Fibroblast of villous mesenchyme (primary cell): ENCODE data around the gene MZT2B. TPM values are rescaled to one million over a fixed set of nuclear protein-coding genes. Genes with fewer than 3 reads are reported as not detected.
A peak's percentile ranks its signal among the peaks of the same experiment; 100 is the strongest.
"Not testable (repeated sequence)": the region's sequence is repeated elsewhere in the genome, so short reads cannot be mapped to it uniquely, and the experiment has no call there.

ENCODE experiments used
- DNase-seq: peaks from one replicate; pipeline ENCODE4 v3.0.0-alpha.2; 2010; ENCODE audit warnings: low read depth
- H3K4me3 ChIP-seq: 2 replicates; pipeline ENCODE4 v1.5.1; 2011; ENCODE audit warnings: low read depth, mild to moderate bottlenecking, low read length
- CTCF ChIP-seq: IDR thresholded peaks from 2 replicates; pipeline ENCODE4 v1.5.1; 2012; ENCODE audit warnings: low read depth, mild to moderate bottlenecking, low read length; ENCODE audit not compliant: insufficient read depth
- total RNA-seq: library from RNA; depleted of rRNA; stranded (reverse); fragments of >200 nt; gene quantifications from 2 replicates; pipeline ENCODE4 v1.2.3, GENCODE V29; 2012

MZT2B gene
- total RNA-seq, 1 donor: 141 TPM

DNA sequence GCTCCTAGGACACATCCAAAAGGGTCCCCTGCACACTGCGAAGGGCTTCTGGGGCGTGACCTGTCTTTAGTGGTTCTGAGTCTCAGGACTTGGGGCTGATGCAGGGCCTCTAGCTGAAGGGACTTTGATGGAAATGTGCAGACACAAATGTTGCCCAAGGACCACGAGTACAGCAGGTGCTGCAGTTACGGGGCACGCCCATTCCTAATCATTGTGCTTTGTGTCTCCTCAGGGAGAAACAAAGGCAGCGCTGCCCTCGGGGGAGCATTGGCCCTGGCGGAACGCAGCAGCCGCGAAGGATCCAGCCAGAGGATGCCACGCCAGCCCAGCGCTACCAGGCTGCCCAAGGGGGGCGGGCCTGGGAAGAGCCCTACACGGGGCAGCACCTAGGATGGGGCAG lies 8.2 kb downstream of the MZT2B start:
- no peak for DNase-seq
- H3K4me3 ChIP-seq: no peak overlapping the region
- no peak for TF ChIP-seq CTCF

DNA sequence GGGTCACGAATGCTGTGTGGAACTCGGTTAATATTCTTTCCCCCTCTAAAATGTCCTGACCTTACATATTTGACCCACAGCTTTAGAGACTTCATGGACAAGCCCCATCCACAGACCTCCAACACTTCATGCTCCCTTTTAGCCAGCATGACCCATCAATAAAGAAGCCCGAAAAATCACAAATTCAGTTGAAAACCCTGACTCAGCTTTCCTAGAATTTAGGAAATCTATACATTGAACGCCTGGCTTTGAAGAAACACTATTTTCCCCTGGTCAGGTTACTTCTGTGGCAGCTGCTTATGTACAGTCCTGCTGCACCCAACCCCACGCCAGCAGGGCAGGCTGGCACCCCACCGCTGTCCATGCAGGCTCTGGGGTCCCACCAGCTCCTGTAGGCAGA lies 9.3 kb downstream of the MZT2B start:
- not testable (repeated sequence) for H3K4me3 ChIP-seq, DNase-seq

DNA sequence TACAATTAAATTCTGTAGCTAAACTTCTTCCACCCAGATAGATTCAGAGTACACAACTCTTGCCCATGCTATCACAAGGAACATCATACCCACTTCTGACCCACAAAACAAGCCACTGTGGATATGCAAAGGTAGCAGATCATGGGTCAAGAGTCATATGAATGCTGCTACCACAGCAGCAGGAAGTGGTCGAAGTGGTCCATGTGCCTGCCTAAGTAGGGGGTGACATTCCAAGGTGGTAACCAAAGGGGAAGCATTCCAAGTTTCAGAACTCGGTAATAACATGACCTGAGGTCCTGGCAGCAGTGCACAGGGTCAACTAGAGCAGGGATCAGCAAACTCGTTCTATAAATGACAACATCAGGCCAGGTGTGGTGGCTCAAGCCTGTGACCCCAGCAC lies 10.4 kb downstream of the MZT2B start:
- H3K4me3 ChIP-seq, DNase-seq: not testable (repeated sequence)

DNA sequence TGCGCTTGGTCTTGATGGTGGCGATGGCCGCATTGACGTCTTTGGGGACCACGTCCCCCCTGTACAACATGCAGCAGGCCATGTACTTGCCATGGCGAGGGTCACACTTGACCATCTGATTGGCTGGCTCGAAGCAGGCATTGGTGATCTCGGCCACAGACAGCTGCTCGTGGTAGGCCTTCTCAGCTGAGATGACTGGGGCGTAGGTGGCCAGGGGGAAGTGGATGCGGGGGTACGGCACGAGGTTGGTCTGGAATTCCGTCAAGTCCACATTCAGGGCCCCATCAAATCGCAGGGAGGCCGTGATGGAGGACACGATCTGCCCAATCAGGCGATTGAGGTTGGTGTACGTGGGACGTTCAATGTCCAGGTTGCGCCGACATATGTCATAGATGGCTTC lies 11.8 kb downstream of the MZT2B start:
- not testable (repeated sequence) for H3K4me3 ChIP-seq, DNase-seq

- not testable (repeated sequence) for H3K4me3 ChIP-seq, DNase-seq
Observed at GRCh38 chr2:130195089-130195635, 13.1 kb downstream of the MZT2B start.

DNA sequence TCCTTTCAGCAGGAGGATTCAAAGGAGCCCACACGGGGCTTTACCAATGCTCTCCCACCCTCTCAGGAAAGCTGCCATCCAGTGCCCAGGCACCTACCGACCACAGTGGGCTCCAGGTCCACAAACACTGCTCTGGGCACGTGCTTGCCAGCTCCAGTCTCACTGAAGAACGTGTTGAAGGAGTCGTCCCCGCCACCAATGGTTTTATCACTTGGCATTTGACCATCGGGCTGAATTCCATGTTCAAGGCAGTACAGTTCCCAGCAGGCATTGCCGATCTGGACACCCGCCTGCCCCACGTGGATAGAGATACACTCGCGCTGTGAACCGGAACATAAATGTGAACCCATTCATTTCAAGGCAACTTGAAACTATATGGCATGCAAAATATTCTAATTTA lies 14.0 kb downstream of the MZT2B start:
- DNase-seq: not testable (repeated sequence)

DNA sequence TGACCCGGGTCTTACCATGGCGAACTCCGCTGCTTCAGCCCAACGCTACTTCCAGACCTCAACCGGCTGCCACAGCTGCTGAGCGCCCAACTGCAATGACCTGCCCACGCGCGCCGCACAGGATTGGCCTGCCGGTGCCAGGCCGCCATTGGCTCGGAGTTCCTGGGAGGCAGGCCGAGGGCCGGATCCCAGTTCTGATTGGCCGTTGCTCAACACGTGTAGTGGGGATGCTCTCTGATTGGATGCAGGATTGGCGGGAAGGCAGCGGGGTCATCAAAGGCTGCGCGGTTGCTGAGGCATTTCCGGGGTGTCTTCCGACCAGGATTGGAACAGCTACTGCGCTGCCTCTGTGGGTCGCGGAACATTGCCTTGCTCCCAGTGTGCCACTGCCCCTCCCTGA lies 16.3 kb downstream of the MZT2B start, which contains the start of gene TUBA3E:
TUBA3E (minus strand) TSS at position 97 of the 400 bp plus-strand sequence; CDS start at position 18, 79 bp downstream.
- no peak within 1 kb of the TSS for H3K4me3 ChIP-seq
- TF ChIP-seq CTCF: no peak
- no peak for DNase-seq

More for the DNA sequence above, 14.0 kb downstream of the MZT2B start:
- H3K4me3 ChIP-seq: not testable (repeated sequence)

- not testable (repeated sequence) for DNase-seq
Observed at GRCh38 chr2:130202518-130202917, 20.5 kb downstream of the MZT2B start.

GRCh38 chr2:130203150-130203549 lies 21.1 kb downstream of the MZT2B start:
- DNase-seq, H3K4me3 ChIP-seq: not testable (repeated sequence)

More at GRCh38 chr2:130202518-130202917, 20.5 kb downstream of the MZT2B start:
- not testable (repeated sequence) for H3K4me3 ChIP-seq

- not testable (repeated sequence) for DNase-seq, H3K4me3 ChIP-seq
Observed at GRCh38 chr2:130207051-130207450, 25.0 kb downstream of the MZT2B start.

DNA sequence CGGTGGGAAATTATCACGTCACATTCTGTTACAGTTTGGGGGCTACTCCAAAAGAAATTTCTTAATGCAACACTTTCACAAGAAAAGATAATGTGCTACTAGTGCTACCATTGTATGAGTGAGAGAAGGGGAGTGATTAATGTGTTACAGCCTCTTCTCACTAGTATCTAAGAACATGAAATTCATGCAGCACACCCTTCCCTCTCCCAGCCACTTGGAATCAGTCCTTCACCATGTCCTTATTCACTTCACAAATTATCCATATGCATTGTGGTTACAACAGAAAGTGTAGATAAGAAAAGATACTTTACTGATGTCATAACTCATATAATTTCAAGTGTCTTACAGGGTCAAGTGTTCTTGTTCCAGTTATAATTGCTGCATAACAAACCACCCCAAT lies 37.1 kb downstream of the MZT2B start:
- not testable (repeated sequence) for DNase-seq, H3K4me3 ChIP-seq

DNA sequence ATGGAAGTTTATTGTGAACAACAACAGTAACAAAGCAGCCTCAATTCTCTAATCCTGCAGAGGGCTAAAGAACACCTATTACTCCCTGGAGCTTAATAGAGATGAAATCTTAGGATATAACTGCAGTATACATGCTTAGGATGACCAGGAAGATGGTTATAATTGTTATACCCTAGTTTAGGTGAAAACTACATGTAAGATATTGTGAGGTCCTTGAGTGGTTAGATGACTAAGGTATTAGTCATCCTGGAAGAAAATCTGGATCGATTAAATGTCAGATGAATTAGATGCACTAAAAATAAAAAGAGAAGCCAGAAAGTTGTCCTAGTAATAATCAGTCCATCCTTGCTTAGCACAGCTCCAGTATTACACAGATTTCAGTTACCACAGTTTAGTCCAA lies 38.4 kb downstream of the MZT2B start:
- DNase-seq, H3K4me3 ChIP-seq: not testable (repeated sequence)

DNA sequence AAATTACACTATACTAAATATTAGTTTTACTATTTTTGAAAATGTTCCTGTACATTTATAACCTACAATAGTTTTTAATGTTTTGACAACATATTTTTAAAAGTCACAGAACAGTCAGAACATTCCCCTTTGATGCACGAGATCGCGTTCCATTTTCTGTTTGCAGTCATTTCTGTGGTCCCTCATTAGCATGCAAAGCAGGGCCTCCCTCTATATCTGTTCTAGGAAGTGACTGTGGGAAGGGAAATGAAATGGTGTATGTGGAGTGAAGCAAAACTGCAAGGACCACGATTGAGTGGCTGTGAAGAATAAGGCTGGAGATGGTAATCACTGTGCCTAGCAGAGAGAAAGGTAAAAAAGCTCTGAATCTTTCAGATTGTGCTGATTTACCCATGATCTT lies 40.5 kb downstream of the MZT2B start:
- not testable (repeated sequence) for DNase-seq, H3K4me3 ChIP-seq

DNA sequence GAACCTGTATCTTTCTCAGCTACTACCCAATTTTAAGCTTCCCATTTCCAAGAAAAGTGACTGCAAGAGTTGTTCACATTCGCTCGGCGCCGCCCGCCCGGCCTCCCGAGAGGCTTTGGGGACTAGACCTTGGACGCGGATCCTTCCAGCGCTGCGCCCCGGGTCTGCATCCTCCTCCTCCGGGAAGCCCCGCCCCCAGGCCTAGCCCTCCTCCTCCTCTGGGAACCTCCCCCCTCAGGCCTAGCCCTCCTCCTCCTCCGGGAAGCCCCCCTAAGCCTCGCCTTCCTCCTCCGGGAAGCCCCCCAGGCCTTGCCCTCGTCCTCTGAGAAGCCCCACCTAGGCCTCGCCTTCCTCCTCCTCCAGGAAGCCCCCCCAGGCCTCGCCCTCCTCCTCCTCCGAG lies 45.9 kb downstream of the MZT2B start:
- H3K4me3 ChIP-seq, DNase-seq: not testable (repeated sequence)

DNA sequence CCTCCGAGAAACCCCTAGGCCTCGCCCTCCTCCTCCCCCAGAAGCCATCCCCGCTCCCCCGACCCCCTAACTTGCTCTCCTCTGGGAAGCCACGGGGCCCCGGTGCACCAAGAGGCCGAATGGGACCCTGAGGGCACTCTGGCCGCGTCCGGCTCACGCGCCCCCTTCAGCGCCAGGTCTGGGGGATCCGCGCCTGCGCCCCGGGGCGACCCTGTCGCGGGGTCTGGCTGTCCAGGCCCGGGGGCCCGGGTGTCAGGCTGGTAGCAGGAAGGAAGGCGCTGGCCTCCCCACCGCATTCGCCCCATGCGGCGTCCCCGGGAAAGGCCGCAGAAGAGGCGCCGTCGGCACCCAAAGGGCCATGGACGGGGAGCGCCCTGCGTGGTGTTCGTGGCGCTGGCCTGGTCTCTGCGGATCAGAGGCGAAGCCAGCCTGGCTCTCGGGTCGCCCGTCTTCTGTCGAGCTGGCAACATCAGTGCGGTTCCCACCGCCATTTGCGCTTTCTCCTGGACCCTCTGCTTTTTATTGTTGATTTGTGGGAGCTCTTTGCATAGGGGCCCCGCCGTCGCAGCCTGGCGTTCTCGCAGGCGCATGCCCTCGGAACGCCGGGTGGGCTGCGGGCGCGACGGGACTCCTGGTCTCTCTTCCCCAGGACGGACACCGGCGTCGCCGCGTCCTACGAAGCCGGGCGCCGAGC lies 46.6 kb downstream of the MZT2B start:
- DNase-seq: not testable (repeated sequence)

GRCh38 chr2:130229161-130229510 lies 47.1 kb downstream of the MZT2B start:
- DNase-seq: peak; percentile 74

More for the DNA sequence above, 46.6 kb downstream of the MZT2B start:
- peak overlapping the region; percentile 61 for H3K4me3 ChIP-seq

GRCh38 chr2:130230376-130230775 lies 48.3 kb downstream of the MZT2B start:
- H3K4me3 ChIP-seq, DNase-seq: not testable (repeated sequence)

More at GRCh38 chr2:130229161-130229510, 47.1 kb downstream of the MZT2B start:
- peak overlapping the region; percentile 61 for H3K4me3 ChIP-seq
